CD4-positive, CD25-positive, alpha-beta regulatory T cell (primary cell): ENCODE measurements around the gene CFAP46. TPM values are rescaled to one million over a fixed set of nuclear protein-coding genes. Genes with fewer than 3 reads are reported as not detected.
"Not testable (repeated sequence)": the region's sequence is repeated elsewhere in the genome, so short reads cannot be mapped to it uniquely, and the experiment has no call there.

ENCODE experiments used
- ATAC-seq, 2 donors: fragments of 150-1000 bp; cut with Tn5 transposase; one replicate each; pipeline ENCODE4 v1.10.0; 2021; ENCODE audit warnings: low read depth in 2 of 2, moderate number of reproducible peaks in 2 of 2, moderate library complexity in 1 of 2
- DNase-seq, 3 donors: peaks; one replicate each; pipeline versions ENCODE4 v3.0.0 to v3.0.0-alpha.2; 2012 to 2022; ENCODE audit warnings: mixed read lengths in 1 of 3
- H3K27ac ChIP-seq: one replicate; pipeline ENCODE4 v1.7.0; 2013; ENCODE audit warnings: mild to moderate bottlenecking, low read length; ENCODE audit not compliant: insufficient read depth, poor library complexity, severe bottlenecking
- H3K27me3 ChIP-seq: one replicate; pipeline ENCODE4 v1.7.0; 2013; ENCODE audit warnings: low read length; ENCODE audit not compliant: control insufficient read depth, insufficient read depth
- H3K36me3 ChIP-seq: one replicate; pipeline ENCODE4 v1.7.0; 2013; ENCODE audit warnings: mild to moderate bottlenecking, low read length, moderate library complexity; ENCODE audit not compliant: control insufficient read depth, insufficient read depth
- H3K4me1 ChIP-seq: 2 replicates; pipeline ENCODE4 v1.7.0; 2013; ENCODE audit warnings: mild to moderate bottlenecking, low read length; ENCODE audit not compliant: insufficient read depth, control insufficient read depth, poor library complexity, severe bottlenecking
- H3K4me3 ChIP-seq: one replicate; pipeline ENCODE4 v1.7.0; 2013; ENCODE audit warnings: low read depth, mild to moderate bottlenecking, low read length, moderate library complexity
- H3K9me3 ChIP-seq, 2 experiments: 1 replicate in 1 of 2; 2 replicates in 1 of 2; pipeline ENCODE4 v1.7.0; 2013; ENCODE audit warnings: low read length in 2 of 2, mild to moderate bottlenecking in 1 of 2, moderate library complexity in 1 of 2; ENCODE audit not compliant: control insufficient read depth in 2 of 2
- H3K27ac Mint-ChIP-seq, 3 donors: one replicate each; pipeline ENCODE4 v1.8.0; 2020 to 2022; ENCODE audit warnings: mild to moderate bottlenecking in 3 of 3, mixed read lengths in 3 of 3, moderate library complexity in 2 of 3
- H3K27me3 Mint-ChIP-seq: one replicate; pipeline ENCODE4 v1.8.0; 2022; ENCODE audit warnings: mild to moderate bottlenecking, mixed read lengths
- H3K36me3 Mint-ChIP-seq: one replicate; pipeline ENCODE4 v1.8.0; 2020; ENCODE audit warnings: mixed read lengths
- H3K4me1 Mint-ChIP-seq, 4 donors: one replicate each; pipeline ENCODE4 v1.8.0; 2020 to 2022; ENCODE audit warnings: mixed read lengths in 4 of 4, mild to moderate bottlenecking in 1 of 4
- H3K4me3 Mint-ChIP-seq, 4 donors: one replicate each; pipeline ENCODE4 v1.8.0; 2020 to 2022; ENCODE audit warnings: mild to moderate bottlenecking in 4 of 4, mixed read lengths in 4 of 4, moderate library complexity in 3 of 4
- H3K9me3 Mint-ChIP-seq, 7 donors: one replicate each; pipeline ENCODE4 v1.8.0; 2020 to 2022; ENCODE audit warnings: mixed read lengths in 7 of 7, mild to moderate bottlenecking in 3 of 7, moderate library complexity in 2 of 7
- polyA plus RNA-seq, 4 donors: library from polyadenylated mRNA; unstranded; fragments of 300-500 nt; fragmentation: Illumina TruSeq; gene quantifications; one replicate each; pipeline ENCODE4 v1.2.3, GENCODE V29; 2021
- total RNA-seq: library from RNA; stranded (reverse); gene quantifications from one replicate; pipeline ENCODE4 v1.2.3, GENCODE V29; 2022

Gene CFAP46
- total and polyA plus RNA-seq, 5 donors from 2014 or later = not detected

- no peaks in the 10 kb centered on the region for H3K9me3 ChIP-seq
- no peak overlapping the region for H3K4me3 ChIP-seq
- H3K4me1 ChIP-seq = peaks cover 3% of the 10 kb centered on the region
- H3K36me3 ChIP-seq = no peaks in the 10 kb centered on the region
- ATAC-seq = no peak
- H3K27ac ChIP-seq = no peak overlapping the region
- no peak overlapping the region for H3K4me3 Mint-ChIP-seq
- H3K27ac Mint-ChIP-seq = no peak overlapping the region
- H3K27me3 ChIP-seq = no peaks in the 10 kb centered on the region
- no peaks in the 10 kb centered on the region for H3K9me3 Mint-ChIP-seq
- H3K36me3 Mint-ChIP-seq = no peaks in the 10 kb centered on the region
- no peaks in the 10 kb centered on the region for H3K27me3 Mint-ChIP-seq
- DNase-seq = no peak
- H3K4me1 Mint-ChIP-seq = peaks cover 5 to 19% (median 13%) of the 10 kb centered on the region in 4 donors
Measured at GRCh38 chr10:132958883-132959558, 16.7 kb upstream of the CFAP46 start.

GRCh38 chr10:132957981-132958882 is 15.9 kb upstream of the CFAP46 start:
- peaks cover 5 to 16% (median 11%) of the 10 kb centered on the region in 4 donors for H3K4me1 Mint-ChIP-seq
- H3K4me1 ChIP-seq = peaks cover 3% of the 10 kb centered on the region
- peaks cover 1% of the 10 kb centered on the region for H3K27me3 Mint-ChIP-seq
- ATAC-seq (no peak), DNase-seq (no peak)
- no peaks in the 10 kb centered on the region for H3K36me3 ChIP-seq
- H3K4me3 ChIP-seq = no peak overlapping the region
- no peaks in the 10 kb centered on the region for H3K9me3 ChIP-seq
- H3K4me3 Mint-ChIP-seq = peak overlapping the region in 1 of 4 donors; percentile 32
- no peaks in the 10 kb centered on the region for H3K27me3 ChIP-seq
- H3K9me3 Mint-ChIP-seq = no peaks in the 10 kb centered on the region
- no peaks in the 10 kb centered on the region for H3K36me3 Mint-ChIP-seq
- no peak overlapping the region for H3K27ac Mint-ChIP-seq
- H3K27ac ChIP-seq = no peak overlapping the region

- no peaks in the 10 kb centered on the region for H3K27me3 ChIP-seq
- peaks cover 5% of the 10 kb centered on the region for H3K27me3 Mint-ChIP-seq
- no peak overlapping the region for H3K4me3 Mint-ChIP-seq
- peaks cover 3% of the 10 kb centered on the region for H3K4me1 ChIP-seq
- no peaks in the 10 kb centered on the region for H3K36me3 ChIP-seq
- no peak overlapping the region for H3K4me3 ChIP-seq
- H3K4me1 Mint-ChIP-seq = peaks cover 0 to 6% (median 2%) of the 10 kb centered on the region in 4 donors
- H3K9me3 ChIP-seq = no peaks in the 10 kb centered on the region
- no peak overlapping the region for H3K27ac ChIP-seq
- no peaks in the 10 kb centered on the region for H3K9me3 Mint-ChIP-seq
- ATAC-seq (no peak), DNase-seq (no peak)
- H3K36me3 Mint-ChIP-seq = no peaks in the 10 kb centered on the region
- no peak overlapping the region for H3K27ac Mint-ChIP-seq
Measured at GRCh38 chr10:132957131-132957530, 14.8 kb upstream of the CFAP46 start.

DNA sequence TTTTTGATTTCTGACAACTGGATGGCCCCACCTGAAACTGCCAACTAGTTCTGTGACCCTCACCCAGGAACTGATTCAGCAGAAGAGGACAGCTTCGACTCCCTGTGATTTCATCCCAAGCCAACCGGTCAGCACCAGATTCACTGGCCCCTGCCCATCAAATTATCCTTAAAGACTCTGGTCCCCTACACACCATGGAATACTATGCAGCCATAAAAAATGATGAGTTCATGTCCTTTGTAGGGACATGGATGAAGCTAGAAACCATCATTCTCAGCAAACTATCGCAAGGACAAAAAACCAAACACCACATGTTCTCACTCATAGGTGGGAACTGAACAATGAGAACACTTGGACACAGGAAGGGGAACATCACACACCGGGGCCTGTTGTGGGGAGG is 13.9 kb upstream of the CFAP46 start:
- not testable (repeated sequence) for H3K27ac Mint-ChIP-seq, H3K27ac ChIP-seq, H3K27me3 ChIP-seq, H3K36me3 Mint-ChIP-seq, H3K9me3 Mint-ChIP-seq, H3K36me3 ChIP-seq, H3K4me1 Mint-ChIP-seq, H3K4me1 ChIP-seq, DNase-seq, H3K27me3 Mint-ChIP-seq, ATAC-seq, H3K9me3 ChIP-seq, H3K4me3 Mint-ChIP-seq, H3K4me3 ChIP-seq

DNA sequence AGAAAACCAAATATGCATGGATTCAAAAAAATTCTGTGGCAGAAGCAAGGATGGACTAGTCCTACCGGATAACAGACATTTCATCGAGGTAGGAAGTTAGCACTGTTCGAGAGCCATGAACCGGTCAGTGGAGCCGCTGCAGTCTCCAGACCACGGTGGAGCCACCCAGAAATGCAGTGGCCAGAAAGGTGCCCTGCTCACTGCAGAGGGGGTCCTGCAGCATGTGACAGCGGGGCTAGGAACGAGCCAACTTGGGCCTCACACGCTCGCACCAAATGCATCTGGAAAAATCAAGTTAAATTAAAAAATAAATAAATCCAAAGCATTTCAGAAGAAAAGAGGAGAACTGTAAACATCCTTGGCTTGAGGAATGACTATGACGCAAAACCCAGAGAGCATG is 13.1 kb upstream of the CFAP46 start:
- Histone ChIP-seq H3K27me3 (no peaks in the 10 kb centered on the region), H3K9me3 (no peaks in the 10 kb centered on the region), H3K4me3 (no peak overlapping the region), H3K27ac (no peak overlapping the region), H3K36me3 (no peaks in the 10 kb centered on the region), H3K4me1 (no peaks in the 10 kb centered on the region)
- H3K27me3 Mint-ChIP-seq = peaks cover 5% of the 10 kb centered on the region
- no peaks in the 10 kb centered on the region for H3K4me1 Mint-ChIP-seq
- H3K9me3 Mint-ChIP-seq = no peaks in the 10 kb centered on the region
- no peak overlapping the region for H3K4me3 Mint-ChIP-seq
- H3K36me3 Mint-ChIP-seq = no peaks in the 10 kb centered on the region
- H3K27ac Mint-ChIP-seq = no peak overlapping the region
- no peak for DNase-seq
- ATAC-seq = no peak

DNA sequence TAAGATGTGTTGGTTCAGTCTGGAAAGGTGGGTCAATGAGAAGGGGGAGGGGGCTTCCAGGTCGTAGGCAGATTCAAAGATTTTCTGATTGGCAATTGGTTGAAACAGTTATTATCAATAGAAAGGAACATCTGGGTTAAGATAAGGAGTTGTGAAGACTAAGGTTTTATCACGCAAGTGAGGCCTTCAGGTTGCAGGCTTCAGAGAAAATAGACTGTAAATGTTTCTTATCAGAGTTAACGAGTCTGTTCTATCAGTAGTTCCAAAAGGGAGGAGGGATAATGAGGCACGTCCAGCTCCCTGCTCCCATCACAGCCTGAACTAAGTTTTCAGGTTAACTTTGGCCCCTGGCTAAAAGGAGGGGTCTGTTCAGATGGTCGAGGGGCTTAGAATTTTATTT is 11.1 kb upstream of the CFAP46 start:
- Histone ChIP-seq H3K4me3 (no peak overlapping the region), H3K9me3 (no peaks in the 10 kb centered on the region), H3K27ac (no peak overlapping the region), H3K36me3 (no peaks in the 10 kb centered on the region), H3K4me1 (no peaks in the 10 kb centered on the region), H3K27me3 (no peaks in the 10 kb centered on the region)
- peaks cover 10% of the 10 kb centered on the region for H3K27me3 Mint-ChIP-seq
- no peak overlapping the region for H3K4me3 Mint-ChIP-seq
- H3K27ac Mint-ChIP-seq = no peak overlapping the region
- no peak for DNase-seq
- no peaks in the 10 kb centered on the region for H3K36me3 Mint-ChIP-seq
- H3K4me1 Mint-ChIP-seq = no peaks in the 10 kb centered on the region
- no peaks in the 10 kb centered on the region for H3K9me3 Mint-ChIP-seq
- ATAC-seq = no peak

DNA sequence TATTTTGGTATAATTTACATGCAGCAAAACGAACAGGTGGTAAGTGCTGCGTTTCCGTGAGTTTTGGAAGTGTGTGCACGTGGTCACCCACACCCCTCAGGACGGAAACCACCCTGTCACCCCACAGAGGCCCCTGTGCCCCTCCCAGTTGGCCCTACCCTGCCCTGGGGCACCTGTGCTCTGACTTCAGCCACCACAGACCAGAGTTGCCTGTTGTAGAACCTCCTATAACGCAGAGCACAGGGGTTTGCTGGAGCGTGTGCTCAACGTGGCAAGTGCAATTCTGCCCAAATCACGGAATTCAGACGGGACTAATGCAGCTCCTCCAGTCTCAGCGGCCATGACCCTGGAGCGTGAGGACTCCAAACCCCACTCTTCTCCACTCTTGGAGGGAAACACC is 9.6 kb upstream of the CFAP46 start:
- peaks cover 10% of the 10 kb centered on the region for H3K27me3 Mint-ChIP-seq
- Histone ChIP-seq H3K4me3 (no peak overlapping the region), H3K9me3 (no peaks in the 10 kb centered on the region), H3K27me3 (no peaks in the 10 kb centered on the region), H3K27ac (no peak overlapping the region), H3K36me3 (no peaks in the 10 kb centered on the region), H3K4me1 (no peaks in the 10 kb centered on the region)
- no peak overlapping the region for H3K4me3 Mint-ChIP-seq
- H3K27ac Mint-ChIP-seq = no peak overlapping the region
- DNase-seq (no peak), ATAC-seq (no peak)
- H3K36me3 Mint-ChIP-seq = no peaks in the 10 kb centered on the region
- no peaks in the 10 kb centered on the region for H3K4me1 Mint-ChIP-seq
- peaks cover 0 to 1% (median 0%) of the 10 kb centered on the region in 7 donors for H3K9me3 Mint-ChIP-seq
